Measurements from ENCODE around the gene ZFPM1. TPM values are rescaled to one million over a fixed set of nuclear protein-coding genes. Genes with fewer than 3 reads are reported as not detected.

ZFPM1 gene
- total and polyA plus RNA-seq, 10 donors, result 2.3 to 25.3 (median 8.9) TPM

DNA sequence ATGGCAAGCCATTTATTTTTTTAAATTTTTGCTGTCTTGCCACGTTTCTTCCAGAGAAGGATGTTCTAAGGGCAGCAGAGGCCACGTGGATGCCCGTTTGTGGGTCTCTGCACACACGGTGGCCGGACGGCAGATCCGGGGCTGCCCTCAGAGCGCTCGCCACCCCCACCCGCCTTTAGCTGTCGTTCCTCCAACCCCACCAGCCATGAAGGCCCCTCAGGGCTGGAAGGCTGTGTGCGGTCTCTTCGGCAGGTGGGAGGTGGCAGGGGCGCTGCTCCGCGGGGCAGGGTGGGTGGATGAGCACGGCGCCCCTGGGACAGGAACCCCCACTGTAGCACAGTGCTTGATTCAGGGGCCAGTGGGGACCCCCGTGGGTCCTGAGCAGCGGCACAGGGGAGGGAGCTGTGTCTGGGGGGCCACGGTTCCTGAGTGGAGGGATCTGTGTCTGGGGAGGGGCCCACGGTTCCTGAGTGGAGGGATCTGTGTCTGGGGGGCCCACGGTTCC lies 49.7 kb downstream of the ZFPM1 start:
- intact Hi-C loops (cut with DNase I; ENCODE audit: low total_unique reads), result no loop called here

DNA sequence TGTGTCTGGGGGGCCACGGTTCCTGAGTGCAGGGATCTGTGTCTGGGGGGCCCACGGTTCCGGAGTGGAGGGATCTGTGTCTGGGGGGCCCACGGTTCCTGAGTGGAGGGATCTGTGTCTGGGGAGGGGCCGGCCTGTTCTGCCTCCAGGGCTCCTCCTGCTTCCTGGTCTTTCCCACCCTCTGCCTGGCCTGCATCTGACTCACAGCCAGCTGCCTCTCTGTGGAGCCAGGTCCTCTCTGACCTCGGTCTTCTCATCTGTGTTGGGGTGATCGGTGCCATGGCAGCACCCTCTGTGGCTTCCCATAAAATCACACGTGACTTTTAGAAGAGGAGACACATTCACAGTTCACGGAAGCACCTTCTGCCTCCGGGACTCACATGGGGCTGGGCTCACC lies 50.3 kb downstream of the ZFPM1 start:
- H3K9me3 ChIP-seq, result no peaks in the 10 kb centered on the region
- H3K27me3 ChIP-seq (replicated peaks in 1 of 7), result peaks cover 0 to 7% (median 0%) of the 10 kb centered on the region in 7 donors
- no peak overlapping the region for H3K4me3 ChIP-seq
- intact Hi-C loops (cut with DNase I; ENCODE audit: low total_unique reads), result no loop called here
- H3K36me3 ChIP-seq, result peaks cover 0 to 39% (median 0%) of the 10 kb centered on the region in 6 donors
- TF ChIP-seq, protein P1, sequence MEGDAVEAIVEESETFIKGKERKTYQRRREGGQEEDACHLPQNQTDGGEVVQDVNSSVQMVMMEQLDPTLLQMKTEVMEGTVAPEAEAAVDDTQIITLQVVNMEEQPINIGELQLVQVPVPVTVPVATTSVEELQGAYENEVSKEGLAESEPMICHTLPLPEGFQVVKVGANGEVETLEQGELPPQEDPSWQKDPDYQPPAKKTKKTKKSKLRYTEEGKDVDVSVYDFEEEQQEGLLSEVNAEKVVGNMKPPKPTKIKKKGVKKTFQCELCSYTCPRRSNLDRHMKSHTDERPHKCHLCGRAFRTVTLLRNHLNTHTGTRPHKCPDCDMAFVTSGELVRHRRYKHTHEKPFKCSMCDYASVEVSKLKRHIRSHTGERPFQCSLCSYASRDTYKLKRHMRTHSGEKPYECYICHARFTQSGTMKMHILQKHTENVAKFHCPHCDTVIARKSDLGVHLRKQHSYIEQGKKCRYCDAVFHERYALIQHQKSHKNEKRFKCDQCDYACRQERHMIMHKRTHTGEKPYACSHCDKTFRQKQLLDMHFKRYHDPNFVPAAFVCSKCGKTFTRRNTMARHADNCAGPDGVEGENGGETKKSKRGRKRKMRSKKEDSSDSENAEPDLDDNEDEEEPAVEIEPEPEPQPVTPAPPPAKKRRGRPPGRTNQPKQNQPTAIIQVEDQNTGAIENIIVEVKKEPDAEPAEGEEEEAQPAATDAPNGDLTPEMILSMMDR (IDR thresholded peaks at IDR 0.05 in 8 of 11, conservative IDR thresholded peaks at IDR 0.05 in 3 of 11), result no peak
- no peak for TF ChIP-seq POLR2AphosphoS5 (IDR thresholded peaks at IDR 0.05)
- no peak for TF ChIP-seq POLR2A (IDR thresholded peaks at IDR 0.05)
- H3K4me1 ChIP-seq, result peaks cover 7 to 56% (median 40%) of the 10 kb centered on the region in 6 donors
- 73 to 91% (median 80%) methylated on average over 3 to 10 of the region's 10 CpGs for WGBS, 5 donors
- DNase-seq, result no peak
- H3K27ac ChIP-seq, result no peak overlapping the region

More for the DNA sequence above, 49.7 kb downstream of the ZFPM1 start:
- H3K9me3 ChIP-seq, result no peaks in the 10 kb centered on the region
- H3K4me1 ChIP-seq, result peaks cover 11 to 62% (median 42%) of the 10 kb centered on the region in 6 donors
- no peak overlapping the region for H3K27ac ChIP-seq
- TF ChIP-seq, protein P1 (IDR thresholded peaks at IDR 0.05 in 8 of 11, conservative IDR thresholded peaks at IDR 0.05 in 3 of 11), result no peak
- no peak for TF ChIP-seq POLR2AphosphoS5 (IDR thresholded peaks at IDR 0.05)
- TF ChIP-seq POLR2A (IDR thresholded peaks at IDR 0.05), result no peak
- peaks cover 0 to 39% (median 0%) of the 10 kb centered on the region in 6 donors for H3K36me3 ChIP-seq
- H3K4me3 ChIP-seq, result no peak overlapping the region
- WGBS, 5 donors, result 84 to 92% (median 88%) methylated on average over 14 to 23 of the region's 23 CpGs
- DNase-seq, result no peak
- H3K27me3 ChIP-seq (replicated peaks in 1 of 7), result peaks cover 0 to 7% (median 0%) of the 10 kb centered on the region in 7 donors

- TF ChIP-seq, protein P1 (IDR thresholded peaks at IDR 0.05 in 8 of 11, conservative IDR thresholded peaks at IDR 0.05 in 3 of 11), result no peak
- TF ChIP-seq POLR2A (IDR thresholded peaks at IDR 0.05) (no peak), POLR2AphosphoS5 (IDR thresholded peaks at IDR 0.05) (no peak)
- Histone ChIP-seq H3K9me3 (no peaks in the 10 kb centered on the region), H3K4me3 (no peak overlapping the region), H3K27ac (peak overlapping the region in 1 of 8 donors; percentile 31), H3K27me3 (replicated peaks in 1 of 7) (peaks cover 0 to 7% (median 0%) of the 10 kb centered on the region in 7 donors), H3K4me1 (peaks cover 4 to 51% (median 37%) of the 10 kb centered on the region in 6 donors), H3K36me3 (peaks cover 0 to 38% (median 0%) of the 10 kb centered on the region in 6 donors)
- no peak for DNase-seq
- 88 to 93% (median 90%) methylated on average over 8 to 13 of the region's 13 CpGs for WGBS, 5 donors
- intact Hi-C loops (cut with DNase I; ENCODE audit: low total_unique reads), result no loop called here
Observed at GRCh38 chr16:88503771-88504488, 50.9 kb downstream of the ZFPM1 start.
